Hepatocyte (in vitro differentiated cells): ENCODE results near the gene CREBL2. TPM values are rescaled to one million over a fixed set of nuclear protein-coding genes. Genes with fewer than 3 reads are reported as not detected.
"Not testable (repeated sequence)": the region's sequence is repeated elsewhere in the genome, so short reads cannot be mapped to it uniquely, and the experiment has no call there.

Experiments
- DNase-seq: peaks from one replicate; pipeline ENCODE4 v3.0.0-alpha.2; 2016; ENCODE audit warnings: low spot score
- H2AFZ ChIP-seq: fragments of 200-600 bp; sonication (generic); 2 replicates; pipeline ENCODE4 v1.6.0; 2016; ENCODE audit warnings: antibody characterized with exemption, mild to moderate bottlenecking
- H3K27ac ChIP-seq: fragments of 200-600 bp; sonication (generic); 2 replicates; pipeline ENCODE4 v1.5.1; 2016; ENCODE audit warnings: mild to moderate bottlenecking
- H3K27me3 ChIP-seq: fragments of 200-600 bp; sonication (generic); 2 replicates; pipeline ENCODE4 v1.6.1; 2016
- H3K36me3 ChIP-seq: fragments of 200-600 bp; sonication (generic); replicated peaks from 2 replicates; pipeline ENCODE4 v1.5.1; 2016; ENCODE audit warnings: low read depth; ENCODE audit not compliant: insufficient read depth
- H3K4me1 ChIP-seq: fragments of 200-600 bp; sonication (generic); 2 replicates; pipeline ENCODE4 v1.5.1; 2016; ENCODE audit warnings: mild to moderate bottlenecking, moderate library complexity; ENCODE audit not compliant: insufficient read depth
- H3K4me2 ChIP-seq: fragments of 200-600 bp; sonication (generic); 2 replicates; pipeline ENCODE4 v1.6.0; 2016
- H3K4me3 ChIP-seq: fragments of 200-600 bp; sonication (generic); 2 replicates; pipeline ENCODE4 v1.5.1; 2016; ENCODE audit warnings: mild to moderate bottlenecking
- H3K79me2 ChIP-seq: fragments of 200-600 bp; sonication (generic); 2 replicates; pipeline ENCODE4 v1.6.0; 2017; ENCODE audit warnings: mild to moderate bottlenecking
- H3K9me2 ChIP-seq: fragments of 200-600 bp; sonication (generic); replicated peaks from 2 replicates; pipeline ENCODE4 v1.6.0; 2017; ENCODE audit warnings: mild to moderate bottlenecking; ENCODE audit not compliant: insufficient read depth
- H3K9me3 ChIP-seq: fragments of 200-600 bp; sonication (generic); 2 replicates; pipeline ENCODE4 v1.5.1; 2016; ENCODE audit warnings: low read depth, mild to moderate bottlenecking
- H4K20me1 ChIP-seq: fragments of 200-600 bp; sonication (generic); 2 replicates; pipeline ENCODE4 v1.6.0; 2016; ENCODE audit warnings: mild to moderate bottlenecking; ENCODE audit not compliant: insufficient read depth, poor library complexity, severe bottlenecking
- EZH2 ChIP-seq: fragments of 200-600 bp; sonication (generic); IDR thresholded peaks from 2 replicates; pipeline ENCODE4 v1.6.1; 2016; ENCODE audit warnings: antibody characterized with exemption, mild to moderate bottlenecking, borderline replicate concordance
- EZH2phosphoT487 ChIP-seq: fragments of 200-600 bp; sonication (generic); IDR thresholded peaks from one replicate; pipeline ENCODE4 v1.6.1; 2018; ENCODE audit warnings: antibody characterized with exemption, mild to moderate bottlenecking, low read depth, moderate library complexity; ENCODE audit not compliant: unreplicated experiment, severe bottlenecking
- WGBS: methylation state at CpG from one replicate; pipeline ENCODE4 v1.1.6; 2016; ENCODE audit warnings: low lambda C conversion rate; ENCODE audit errors: missing lambda C conversion rate; 5-methylcytosine and 5-hydroxymethylcytosine counted together
- polyA plus RNA-seq: library from polyadenylated mRNA; unstranded; fragments of >200 nt; fragmentation: Nextera tagmentation; extraction: Ambion mirVana; gene quantifications from 2 replicates; pipeline ENCODE4 v1.2.1, GENCODE V29; 2016
- total RNA-seq: library from RNA; depleted of rRNA; stranded (reverse); fragments of >200 nt; gene quantifications from 2 replicates; pipeline ENCODE4 v1.2.3, GENCODE V29; 2014
- TF ChIP-seq, protein P1 (sequence below): fragments of 200-600 bp; sonication (generic); IDR thresholded peaks from 2 replicates; pipeline ENCODE4 v1.5.1; 2016; ENCODE audit warnings: antibody characterized with exemption, mild to moderate bottlenecking; ENCODE audit not compliant: poor library complexity

CREBL2 gene
- total and polyA plus RNA-seq, 2 experiments from 2014 or later: 11.4 to 19.4 TPM

DNA sequence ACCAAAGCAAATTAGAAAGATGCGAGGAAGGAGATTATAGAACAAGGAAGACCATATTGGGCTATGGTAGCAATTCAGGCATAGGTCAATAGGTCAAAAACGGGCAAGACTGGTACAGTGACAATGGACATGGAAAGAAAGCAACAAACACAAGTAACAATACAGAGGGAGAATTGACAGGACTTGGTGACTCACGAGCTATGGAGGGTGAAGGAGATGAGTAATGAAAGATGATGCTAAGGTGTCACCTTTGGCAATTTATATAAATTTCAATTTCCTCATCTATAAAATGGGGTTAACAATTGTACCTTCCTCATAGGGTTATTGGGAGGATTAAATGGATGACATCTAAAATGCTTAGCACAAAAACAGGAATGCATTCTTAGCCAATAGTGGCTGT is 33.9 kb upstream of the CREBL2 start:
- Histone ChIP-seq H3K4me1 (no peaks in the 10 kb centered on the region), H3K27me3 (no peaks in the 10 kb centered on the region), H3K9me2 (no peaks in the 10 kb centered on the region), H3K27ac (no peak overlapping the region), H3K4me3 (no peak overlapping the region), H2AFZ (no peak overlapping the region), H4K20me1 (no peaks in the 10 kb centered on the region), H3K79me2 (no peaks in the 10 kb centered on the region), H3K4me2 (no peak overlapping the region), H3K36me3 (no peaks in the 10 kb centered on the region), H3K9me3 (no peaks in the 10 kb centered on the region)
- no peak for DNase-seq
- TF ChIP-seq EZH2 (no peak), EZH2phosphoT487 (no peak)
- TF ChIP-seq, protein P1, sequence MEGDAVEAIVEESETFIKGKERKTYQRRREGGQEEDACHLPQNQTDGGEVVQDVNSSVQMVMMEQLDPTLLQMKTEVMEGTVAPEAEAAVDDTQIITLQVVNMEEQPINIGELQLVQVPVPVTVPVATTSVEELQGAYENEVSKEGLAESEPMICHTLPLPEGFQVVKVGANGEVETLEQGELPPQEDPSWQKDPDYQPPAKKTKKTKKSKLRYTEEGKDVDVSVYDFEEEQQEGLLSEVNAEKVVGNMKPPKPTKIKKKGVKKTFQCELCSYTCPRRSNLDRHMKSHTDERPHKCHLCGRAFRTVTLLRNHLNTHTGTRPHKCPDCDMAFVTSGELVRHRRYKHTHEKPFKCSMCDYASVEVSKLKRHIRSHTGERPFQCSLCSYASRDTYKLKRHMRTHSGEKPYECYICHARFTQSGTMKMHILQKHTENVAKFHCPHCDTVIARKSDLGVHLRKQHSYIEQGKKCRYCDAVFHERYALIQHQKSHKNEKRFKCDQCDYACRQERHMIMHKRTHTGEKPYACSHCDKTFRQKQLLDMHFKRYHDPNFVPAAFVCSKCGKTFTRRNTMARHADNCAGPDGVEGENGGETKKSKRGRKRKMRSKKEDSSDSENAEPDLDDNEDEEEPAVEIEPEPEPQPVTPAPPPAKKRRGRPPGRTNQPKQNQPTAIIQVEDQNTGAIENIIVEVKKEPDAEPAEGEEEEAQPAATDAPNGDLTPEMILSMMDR: no peak
- 88% methylated on average over 3 of the region's 3 CpGs for WGBS

DNA sequence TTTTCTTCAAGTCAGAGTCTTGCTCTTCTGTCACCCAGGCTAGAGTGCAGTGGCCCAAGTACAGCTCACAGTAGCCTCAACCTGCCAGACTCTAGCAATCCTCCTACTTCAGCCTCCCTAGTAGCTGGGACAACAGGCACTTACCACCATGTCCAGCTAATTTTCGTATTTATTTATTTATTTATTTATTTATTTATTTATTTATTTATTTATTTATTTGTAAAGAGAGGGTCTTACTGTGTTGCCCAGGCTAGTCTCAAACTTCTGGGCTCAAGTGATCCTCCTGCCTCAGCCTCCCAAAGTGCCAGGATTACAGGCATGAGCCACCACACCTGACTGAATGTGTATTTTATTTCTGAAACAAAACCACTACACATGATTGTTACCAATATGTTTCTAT is 31.0 kb upstream of the CREBL2 start:
- not testable (repeated sequence) for H3K4me2 ChIP-seq, H3K79me2 ChIP-seq, H3K9me2 ChIP-seq, DNase-seq, H3K27me3 ChIP-seq, H3K27ac ChIP-seq, H3K4me1 ChIP-seq, H3K9me3 ChIP-seq, H3K36me3 ChIP-seq, H4K20me1 ChIP-seq, H3K4me3 ChIP-seq, H2AFZ ChIP-seq
- 92% methylated on average over 1 of the region's 1 CpG for WGBS

DNA sequence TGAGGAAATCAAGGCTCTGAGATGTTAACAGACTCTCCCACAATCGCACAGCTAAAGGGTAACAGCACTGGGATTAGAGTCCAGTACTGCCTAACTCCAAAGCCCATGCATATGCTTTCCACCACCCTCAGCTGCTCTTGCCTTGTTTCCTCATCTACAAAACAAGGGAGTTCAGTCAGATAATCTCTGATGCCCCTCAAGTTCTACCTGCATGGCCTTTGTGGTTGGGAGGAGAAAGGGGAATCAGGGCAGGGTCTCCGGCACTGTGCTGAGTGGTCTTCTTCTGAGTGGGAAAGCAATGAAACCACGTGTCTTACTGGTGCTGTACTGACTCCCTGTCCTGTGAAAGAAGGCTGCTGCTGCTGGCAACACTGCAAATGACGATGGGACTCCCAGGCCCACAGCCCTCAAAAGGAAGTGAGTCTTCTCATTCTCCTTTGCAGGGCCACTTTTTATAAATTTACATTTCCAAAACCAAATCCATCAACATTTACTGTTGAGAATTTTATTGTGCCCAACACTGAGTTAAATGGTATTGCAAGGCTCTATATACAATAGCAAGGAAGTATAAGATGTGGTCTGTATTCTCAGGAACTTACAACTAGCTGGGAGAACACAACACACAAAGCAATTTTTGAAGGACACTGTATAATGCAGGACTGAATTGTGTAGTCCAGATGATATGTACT is 29.3 kb upstream of the CREBL2 start:
- Histone ChIP-seq H2AFZ (no peak overlapping the region), H3K27me3 (no peaks in the 10 kb centered on the region), H3K27ac (peak overlapping the region; percentile 21)

DNA sequence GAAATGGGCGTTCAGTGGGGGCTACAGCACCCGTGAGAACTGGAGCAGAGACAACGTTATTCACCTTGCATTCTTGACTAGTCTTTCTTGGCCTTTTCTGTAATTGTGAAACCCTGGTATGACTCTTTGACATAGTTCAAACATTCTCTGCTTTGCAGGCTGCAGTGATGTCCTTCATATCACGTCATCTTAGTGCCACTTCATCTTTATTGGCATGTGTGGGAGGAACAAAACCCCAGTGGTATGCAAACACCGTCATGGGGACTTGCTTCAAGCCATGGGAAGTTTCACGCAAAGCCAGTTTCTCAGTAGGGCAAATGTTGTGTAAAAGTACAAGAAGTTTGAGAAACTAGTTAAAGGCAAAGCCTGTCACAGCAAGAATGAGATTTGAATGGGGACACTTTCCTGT is 28.8 kb upstream of the CREBL2 start:
- WGBS: 64% methylated on average over 6 of the region's 6 CpGs
- no peak overlapping the region for H2AFZ ChIP-seq
- H4K20me1 ChIP-seq: no peaks in the 10 kb centered on the region
- no peaks in the 10 kb centered on the region for H3K9me3 ChIP-seq
- no peak overlapping the region for H3K4me3 ChIP-seq
- H3K79me2 ChIP-seq: no peaks in the 10 kb centered on the region
- H3K36me3 ChIP-seq: no peaks in the 10 kb centered on the region
- no peaks in the 10 kb centered on the region for H3K9me2 ChIP-seq
- peak overlapping the region; percentile 78 for H3K27ac ChIP-seq
- H3K27me3 ChIP-seq: no peaks in the 10 kb centered on the region
- DNase-seq: peak; percentile 58
- TF ChIP-seq EZH2 (no peak), EZH2phosphoT487 (no peak)
- TF ChIP-seq, protein P1: no peak
- H3K4me2 ChIP-seq: no peak overlapping the region
- no peaks in the 10 kb centered on the region for H3K4me1 ChIP-seq

More for the DNA sequence above, 29.3 kb upstream of the CREBL2 start:
- Histone ChIP-seq H3K4me2 (no peak overlapping the region), H3K9me2 (no peaks in the 10 kb centered on the region), H3K4me1 (no peaks in the 10 kb centered on the region), H3K9me3 (no peaks in the 10 kb centered on the region), H4K20me1 (no peaks in the 10 kb centered on the region), H3K36me3 (no peaks in the 10 kb centered on the region), H3K4me3 (no peak overlapping the region), H3K79me2 (no peaks in the 10 kb centered on the region)
- DNase-seq: no peak
- 88% methylated on average over 4 of the region's 4 CpGs for WGBS
- TF ChIP-seq EZH2phosphoT487 (no peak), EZH2 (no peak)
- TF ChIP-seq, protein P1: no peak
